ENCODE measurements around the gene H6PD.

Gene H6PD

GRCh38 chr1:9275161-9275560 is 40.6 kb downstream of the H6PD start:
- DNase-seq (ENCODE audit: low spot score) (peak; percentile 16), FAIRE-seq (no peak)

GRCh38 chr1:9275567-9276034 is 41.0 kb downstream of the H6PD start:
- DNase-seq (ENCODE audit: low spot score) = peak; percentile 92
- FAIRE-seq = peak; percentile 94

DNA sequence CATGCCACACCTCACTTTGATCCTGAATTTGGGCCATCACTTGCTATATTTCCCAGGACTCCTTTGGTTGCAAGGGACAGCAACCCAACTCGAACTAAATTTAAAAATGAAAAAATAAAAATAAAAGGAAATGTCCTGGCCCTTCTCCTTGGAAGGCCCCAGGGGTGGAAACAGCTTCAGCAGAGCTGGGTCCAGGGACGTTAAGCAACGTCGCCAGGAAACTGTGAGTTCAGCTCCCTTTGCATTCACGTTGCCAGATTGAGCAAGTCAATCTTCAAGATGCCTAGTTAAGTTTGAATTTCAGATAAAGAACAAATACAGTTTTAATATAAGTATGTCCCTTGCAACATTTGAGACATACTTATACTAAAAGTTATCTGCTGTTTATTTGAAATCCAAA is 43.5 kb downstream of the H6PD start:
- FAIRE-seq (no peak), DNase-seq (ENCODE audit: low spot score) (no peak)

DNA sequence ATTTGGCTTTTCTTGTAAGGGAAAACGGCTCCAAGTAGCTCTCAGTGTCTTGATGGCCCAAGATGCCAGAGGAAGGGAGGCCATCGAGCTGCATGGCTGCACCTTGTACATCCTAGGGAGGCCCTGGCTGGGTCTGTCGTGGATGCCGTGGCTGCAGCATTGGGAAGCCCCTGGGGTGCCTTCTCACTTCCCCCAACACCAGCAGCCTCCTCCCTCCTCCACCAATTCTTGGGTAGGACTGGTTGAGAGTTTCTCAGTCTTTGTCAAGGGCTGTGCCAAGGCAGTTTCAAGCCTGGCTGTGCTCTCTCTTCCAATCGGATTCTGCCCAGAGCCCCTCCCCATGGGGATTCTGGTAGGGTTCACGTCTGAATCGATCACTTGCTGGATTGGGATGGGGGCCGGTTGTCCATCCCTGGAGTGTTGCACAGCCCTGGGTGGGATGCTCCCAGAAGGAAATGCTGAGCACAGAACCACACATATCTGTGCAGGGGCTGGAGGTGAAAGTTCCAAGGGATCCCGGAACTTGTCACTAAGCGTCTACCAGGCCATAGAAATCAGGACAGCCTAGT is 44.1 kb downstream of the H6PD start:
- FAIRE-seq (no peak), DNase-seq (ENCODE audit: low spot score) (no peak)

GRCh38 chr1:9279172-9279840 is 44.7 kb downstream of the H6PD start:
- DNase-seq (ENCODE audit: low spot score) (peak; percentile 24), FAIRE-seq (no peak)

DNA sequence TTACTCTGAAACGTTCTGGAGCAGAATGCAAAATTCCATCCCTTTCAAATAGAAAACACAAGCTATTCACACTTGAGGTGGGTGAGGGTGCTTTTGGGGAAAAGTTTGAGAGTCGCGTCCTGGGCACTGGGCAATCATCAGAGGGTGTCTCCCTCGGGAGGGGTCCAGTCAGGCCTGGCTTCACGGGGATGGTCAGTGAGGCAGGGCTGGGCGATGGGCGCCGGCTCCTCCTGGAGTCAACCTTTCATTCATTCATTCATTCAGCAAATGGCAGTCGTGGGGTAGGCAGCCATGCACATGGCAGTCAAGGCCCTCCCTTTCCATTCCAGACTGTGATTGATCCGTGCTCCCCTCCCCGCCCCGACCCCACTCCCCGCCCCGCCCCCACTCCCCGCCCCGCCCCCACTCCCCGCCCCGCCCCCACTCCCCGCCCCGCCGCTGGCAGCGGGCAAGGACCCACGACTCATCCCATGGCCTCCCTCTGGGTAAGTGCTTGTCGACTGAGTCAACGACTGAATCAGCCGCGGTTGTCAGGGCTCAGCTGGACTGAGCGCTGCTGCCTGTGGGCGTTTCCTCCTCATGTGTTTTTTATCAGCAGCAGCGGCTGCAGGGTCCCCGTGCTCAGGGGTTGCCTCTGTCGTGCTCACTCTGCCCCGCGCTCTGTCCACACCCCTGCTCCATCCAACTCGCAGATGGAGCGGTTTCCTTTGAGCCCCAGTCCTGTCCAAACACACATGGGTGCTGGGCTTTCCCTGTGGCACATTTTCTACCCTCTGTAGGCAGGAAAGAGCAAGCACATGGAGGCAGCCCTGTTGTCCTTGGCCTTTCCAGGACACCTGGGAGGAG is 45.7 kb downstream of the H6PD start:
- DNase-seq (ENCODE audit: low spot score) = peak; percentile 94
- FAIRE-seq = peak; percentile 50

DNA sequence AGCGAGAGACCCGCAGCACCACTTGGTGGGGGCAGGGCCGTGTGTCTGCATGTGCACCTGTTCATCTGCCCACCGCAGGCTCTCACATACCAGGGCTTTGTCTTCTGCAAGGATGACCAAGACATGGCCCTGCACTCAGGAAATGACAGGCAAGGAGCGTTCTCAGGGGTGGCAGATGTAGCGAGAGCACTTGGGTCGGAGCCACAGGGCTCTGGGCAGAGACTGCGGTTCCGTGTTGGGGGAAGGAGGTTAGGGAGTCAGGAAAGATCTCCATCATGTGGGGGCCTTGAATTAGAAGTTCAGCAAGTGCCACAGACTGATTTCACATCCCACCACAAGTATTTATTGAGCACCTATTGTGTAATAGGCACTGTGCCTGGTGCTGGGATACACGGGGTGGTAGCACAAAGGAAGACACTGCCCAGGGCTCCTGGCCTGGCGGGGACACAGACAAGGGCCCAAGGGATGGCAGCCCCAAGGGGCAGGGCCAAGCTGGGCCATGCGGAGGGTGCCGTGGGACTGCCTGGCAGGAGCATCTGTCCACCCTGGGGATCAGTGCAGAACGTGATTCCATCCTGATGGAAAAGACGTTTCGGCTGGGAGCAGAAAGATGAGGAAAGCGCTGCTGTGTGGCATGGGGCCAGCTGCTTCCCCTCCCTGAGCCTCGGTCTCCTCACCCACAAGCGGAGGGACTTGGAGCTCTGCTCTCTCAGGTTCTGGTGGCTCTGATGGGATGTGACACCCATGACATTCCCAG is 46.7 kb downstream of the H6PD start:
- DNase-seq (ENCODE audit: low spot score) = peak; percentile 24
- no peak for FAIRE-seq

DNA sequence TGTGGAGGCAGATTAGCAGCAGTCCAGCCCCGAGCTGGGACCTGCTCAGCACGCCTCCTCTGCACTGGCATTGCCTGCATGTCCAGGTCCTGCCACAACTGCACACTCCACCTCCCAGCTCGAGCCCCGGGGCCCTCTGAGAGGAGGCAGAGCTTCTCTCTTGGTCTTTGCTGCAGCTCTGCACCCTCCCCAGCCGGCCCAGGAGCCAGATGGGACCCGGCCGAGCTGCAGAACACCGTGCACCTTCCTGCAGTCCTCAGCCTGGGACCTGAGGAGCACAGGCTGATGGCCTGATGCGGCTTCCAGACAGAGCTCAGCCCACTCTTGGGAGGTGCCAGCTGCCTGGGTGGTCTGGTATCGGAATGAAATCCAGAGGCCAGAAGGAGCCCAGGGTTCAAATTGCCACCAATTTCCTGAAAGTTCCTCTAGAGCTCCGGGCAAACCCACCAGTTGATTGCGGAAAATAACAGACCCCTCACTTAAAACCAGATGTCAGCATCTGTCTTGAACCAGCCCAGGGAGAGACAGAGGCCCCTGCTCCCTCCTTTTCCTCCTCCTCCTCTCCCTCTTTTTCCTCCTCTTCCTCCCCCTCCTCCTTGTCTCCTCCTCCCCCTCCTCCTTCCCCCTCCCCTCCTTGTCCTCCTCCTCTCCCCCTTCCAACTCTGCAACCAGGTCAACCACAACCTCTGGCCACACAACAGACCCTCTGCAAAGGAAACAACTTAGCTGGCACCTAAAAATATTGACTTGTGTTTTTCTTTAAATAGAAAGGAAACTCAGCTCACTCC is 47.5 kb downstream of the H6PD start:
- DNase-seq (ENCODE audit: low spot score) = peak; percentile 49
- FAIRE-seq = no peak

GRCh38 chr1:9282696-9282955 is 48.1 kb downstream of the H6PD start:
- no peak for FAIRE-seq

DNA sequence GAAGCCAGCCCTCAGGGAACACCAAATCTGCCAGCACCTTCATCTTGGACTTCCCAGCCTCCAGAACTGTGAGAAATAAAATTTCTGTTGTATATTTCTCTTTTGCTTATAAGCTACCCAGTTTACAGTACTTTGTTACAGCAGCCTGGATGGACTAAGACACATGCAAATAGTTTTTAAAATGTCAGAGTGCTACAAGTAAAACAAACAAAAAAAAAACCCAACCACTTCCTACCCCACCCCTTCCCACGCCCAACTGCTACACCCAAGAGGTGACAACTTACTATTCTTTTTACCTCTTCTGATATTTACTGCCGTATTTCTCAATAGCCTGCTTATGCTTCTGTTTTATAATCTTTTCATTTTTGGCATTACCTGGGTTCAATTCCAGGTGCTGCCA is 49.5 kb downstream of the H6PD start:
- no peak for DNase-seq (ENCODE audit: low spot score)
- FAIRE-seq = no peak

More at GRCh38 chr1:9282696-9282955, 48.1 kb downstream of the H6PD start:
- DNase-seq (ENCODE audit: low spot score) = no peak

- no peak for FAIRE-seq
These were observed 52.0 kb downstream of the H6PD start for GRCh38 chr1:9286556-9286955.

GRCh38 chr1:9289090-9289534 is 54.5 kb downstream of the H6PD start:
- DNase-seq (ENCODE audit: low spot score) = peak; percentile 29
- FAIRE-seq = no peak

More at GRCh38 chr1:9286556-9286955, 52.0 kb downstream of the H6PD start:
- no peak for DNase-seq (ENCODE audit: low spot score)

DNA sequence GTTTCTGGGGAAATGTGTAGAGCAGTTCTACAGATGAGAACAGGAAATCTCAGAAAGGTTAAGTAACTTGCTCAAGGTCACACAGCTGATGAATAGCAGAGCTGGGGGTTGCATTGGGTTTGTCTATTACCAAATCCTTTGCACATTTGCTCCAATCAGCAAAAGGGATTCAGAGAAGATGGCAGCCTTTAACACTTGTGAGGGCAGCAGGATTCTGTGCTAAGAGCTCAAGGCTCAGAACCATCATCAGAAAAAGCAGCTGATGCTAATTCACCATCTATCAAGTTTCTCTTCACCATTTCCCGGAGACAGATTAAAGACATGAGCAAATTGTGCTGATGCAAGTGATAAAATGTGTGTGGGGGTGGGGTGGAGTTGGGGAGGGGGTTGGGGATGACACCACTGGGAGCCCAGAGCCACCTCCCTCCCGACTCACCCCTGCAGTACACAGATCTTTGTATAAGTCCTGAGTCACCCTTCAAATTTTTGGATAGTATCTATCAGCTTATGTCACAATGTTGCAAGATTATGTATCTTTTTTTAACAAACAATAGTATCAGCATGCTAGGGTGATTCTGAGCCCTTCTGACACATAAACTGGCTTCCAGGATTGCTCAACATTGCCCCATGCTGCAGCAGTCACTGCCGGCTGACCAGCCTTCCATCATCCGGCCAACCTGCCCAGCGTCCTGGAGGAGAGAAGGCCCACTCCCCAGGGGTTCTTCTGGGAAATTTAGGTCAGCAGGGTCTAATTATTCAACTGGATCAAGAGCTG is 55.3 kb downstream of the H6PD start:
- no peak for FAIRE-seq

DNA sequence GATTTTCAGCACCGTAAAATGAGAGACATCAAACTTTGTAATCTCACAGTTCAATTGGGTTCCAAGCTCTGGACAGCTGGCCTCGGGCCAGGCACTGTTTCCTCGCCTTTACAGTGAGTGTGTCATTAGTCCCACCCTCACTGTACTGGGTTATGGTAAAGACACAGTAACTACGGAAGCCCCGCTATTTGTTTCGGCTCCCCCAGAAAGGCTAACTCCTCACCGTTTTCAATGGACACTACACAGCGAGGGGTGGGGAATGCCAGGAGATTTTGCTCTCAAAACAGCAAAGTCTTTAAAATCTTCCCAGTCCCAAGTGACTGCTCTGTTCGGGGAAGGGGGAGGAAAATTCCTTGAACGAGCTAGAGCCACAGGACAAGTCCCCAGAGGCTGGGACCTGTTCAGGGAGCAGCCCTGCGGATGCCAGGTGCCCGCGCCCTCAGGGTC is 57.4 kb downstream of the H6PD start:
- FAIRE-seq (no peak), DNase-seq (ENCODE audit: low spot score) (peak; percentile 30)

More for the DNA sequence above, 55.3 kb downstream of the H6PD start:
- no peak for DNase-seq (ENCODE audit: low spot score)

GRCh38 chr1:9292361-9293240 is 58.0 kb downstream of the H6PD start, which contains the start of gene SPSB1:
Gene SPSB1, plus strand, starts transcription at chr1:9292894. Its CDS starts 62,998 bp downstream, at chr1:9355892.
- FAIRE-seq = no peak
- peak; percentile 80 for DNase-seq (ENCODE audit: low spot score)

DNA sequence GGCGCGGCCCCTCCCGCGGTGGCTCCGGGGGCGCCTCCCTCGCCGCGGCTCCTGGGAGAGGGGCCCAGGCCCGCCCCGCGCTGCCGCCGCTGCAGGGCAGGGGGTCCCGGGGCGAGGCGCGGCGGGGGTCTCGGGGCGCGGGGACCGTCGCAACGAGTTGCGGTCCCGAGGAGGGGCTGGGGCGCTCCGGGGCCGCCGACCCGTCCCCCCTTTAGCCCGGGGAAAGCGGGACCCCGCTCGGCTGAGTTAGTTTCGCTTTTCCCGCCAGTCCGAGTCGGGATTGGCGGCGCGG is 58.6 kb downstream of the H6PD start:
- no peak for FAIRE-seq

GRCh38 chr1:9293533-9294404 is 59.2 kb downstream of the H6PD start:
- peak; percentile 33 for DNase-seq (ENCODE audit: low spot score)
- peak; percentile 80 for FAIRE-seq

More for the DNA sequence above, 58.6 kb downstream of the H6PD start:
- DNase-seq (ENCODE audit: low spot score) = no peak

GRCh38 chr1:9294405-9294773 is 59.8 kb downstream of the H6PD start:
- FAIRE-seq = peak; percentile 13

More at GRCh38 chr1:9294405-9294773, 59.8 kb downstream of the H6PD start:
- peak; percentile 41 for DNase-seq (ENCODE audit: low spot score)
